Calu3 (cell line): Measurements from ENCODE around the gene LRRC75A. TPM values are rescaled to one million over a fixed set of nuclear protein-coding genes. Genes with fewer than 3 reads are reported as not detected.

Experiments used
- BruUV-seq: library from RNA; stranded (reverse); fragments of 400-500 nt; replicated peaks from 2 replicates; lab custom pipeline; 2021; lab: Mats Ljungman, UMichigan
- CTCF ChIA-PET: fragments of 300-600 bp; sonication (Branson Sonifier 250); formaldehyde crosslinking; loops from one replicate; lab custom pipeline; 2022; ENCODE audit warnings: antibody characterized with exemption; lab: Charles Lee
- DNase-seq: peaks from one replicate; pipeline ENCODE4 v3.0.0; 2022
- H3K27ac Mint-ChIP-seq: one replicate; pipeline ENCODE4 v1.8.0; 2022; ENCODE audit warnings: mixed read lengths; ENCODE audit not compliant: unreplicated experiment
- H3K27me3 Mint-ChIP-seq: one replicate; pipeline ENCODE4 v1.8.0; 2022; ENCODE audit warnings: mixed read lengths; ENCODE audit not compliant: unreplicated experiment
- H3K36me3 Mint-ChIP-seq: one replicate; pipeline ENCODE4 v1.8.0; 2022; ENCODE audit warnings: mild to moderate bottlenecking, moderate library complexity, mixed read lengths; ENCODE audit not compliant: insufficient read depth, unreplicated experiment
- H3K4me1 Mint-ChIP-seq: one replicate; pipeline ENCODE4 v1.8.0; 2022; ENCODE audit warnings: mild to moderate bottlenecking, low read depth, mixed read lengths; ENCODE audit not compliant: unreplicated experiment
- H3K4me3 Mint-ChIP-seq: one replicate; pipeline ENCODE4 v1.8.0; 2022; ENCODE audit warnings: mild to moderate bottlenecking, low read depth, moderate library complexity, mixed read lengths; ENCODE audit not compliant: unreplicated experiment
- H3K9me3 Mint-ChIP-seq: one replicate; pipeline ENCODE4 v1.8.0; 2022; ENCODE audit warnings: low read depth, mixed read lengths; ENCODE audit not compliant: unreplicated experiment
- CTCF ChIP-seq: fragments of 200-600 bp; IDR thresholded peaks from one replicate; pipeline ENCODE4 v1.8.0; 2022; ENCODE audit warnings: antibody characterized with exemption; ENCODE audit not compliant: unreplicated experiment
- intact Hi-C: fragments of 100-400 bp; cut with micrococcal nuclease; formaldehyde crosslinking; loops from one replicate; pipeline ENCODE4 v1.10.0; 2022; ENCODE audit not compliant: unreplicated experiment
- total RNA-seq: library from RNA; stranded (reverse); gene quantifications from 2 replicates; pipeline ENCODE4 v1.2.3, GENCODE V29; 2022

The LRRC75A gene
- total RNA-seq, 1 experiment from 2014 or later, result 3.0 TPM

- CTCF ChIA-PET, result no interaction called here
- peaks cover 63% of the 10 kb centered on the region for H3K27me3 Mint-ChIP-seq
- intact Hi-C loops, result no loop called here
- no peak for TF ChIP-seq CTCF
- H3K9me3 Mint-ChIP-seq, result no peaks in the 10 kb centered on the region
- peaks cover 6% of the 10 kb centered on the region for H3K36me3 Mint-ChIP-seq
- BruUV-seq, result no TSS peak
- H3K27ac Mint-ChIP-seq, result no peak overlapping the region
- H3K4me1 Mint-ChIP-seq, result no peaks in the 10 kb centered on the region
- DNase-seq, result no peak
- no peak overlapping the region for H3K4me3 Mint-ChIP-seq
These were observed 5.0 kb upstream of the LRRC75A start for GRCh38 chr17:16496820-16497489.

DNA sequence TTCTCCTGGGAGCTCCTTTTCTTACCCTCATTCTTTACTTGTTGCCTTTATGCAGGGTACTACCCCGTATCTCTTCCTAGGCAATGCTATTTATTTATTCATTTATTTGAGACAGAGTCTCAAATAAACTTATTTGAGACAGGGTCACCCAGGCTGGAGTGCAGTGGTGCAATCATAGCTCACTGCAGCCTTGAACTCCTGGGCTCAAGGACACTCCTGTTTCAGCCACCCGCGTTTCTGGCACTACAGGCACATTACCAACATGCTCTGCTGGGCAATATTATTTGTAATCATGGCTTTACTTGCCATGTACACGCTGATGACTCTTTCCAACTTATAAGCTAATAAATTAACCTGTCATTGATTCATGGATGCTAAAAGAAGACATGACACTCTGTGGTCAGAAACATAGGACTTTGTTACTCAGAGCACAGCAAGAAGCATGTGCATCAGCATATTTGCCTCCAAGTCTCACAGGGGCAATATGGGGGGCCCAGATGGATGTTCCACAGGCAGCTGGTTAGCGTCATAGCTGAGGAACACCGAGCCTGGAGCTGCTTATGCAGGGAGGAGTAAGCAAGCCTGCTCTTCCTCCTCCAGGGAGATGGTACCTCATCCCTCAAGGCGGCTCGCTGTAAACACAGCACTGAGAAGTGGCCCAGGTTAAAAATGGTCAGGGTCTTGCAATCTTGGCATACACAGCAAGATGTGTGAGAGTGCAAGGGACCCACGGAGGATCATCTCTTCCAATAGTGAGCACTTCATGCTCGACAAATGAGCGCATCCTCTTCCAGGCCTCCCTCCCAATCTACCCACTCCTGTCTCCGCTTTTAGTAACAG lies 4.2 kb upstream of the LRRC75A start:
- CTCF ChIA-PET, result interaction anchor here (1.2 kb wide), 1 partner anchor 15 kb away, joined by 3 read pairs; no protein-coding TSS in a partner anchor
- no peaks in the 10 kb centered on the region for H3K9me3 Mint-ChIP-seq
- BruUV-seq, result no TSS peak

GRCh38 chr17:16495561-16495960 lies 3.6 kb upstream of the LRRC75A start:
- H3K36me3 Mint-ChIP-seq, result peaks cover 6% of the 10 kb centered on the region
- no peak for TF ChIP-seq CTCF
- DNase-seq, result no peak
- H3K27me3 Mint-ChIP-seq, result peaks cover 63% of the 10 kb centered on the region
- intact Hi-C loops, result no loop called here
- no peak overlapping the region for H3K4me3 Mint-ChIP-seq
- no TSS peak for BruUV-seq
- H3K4me1 Mint-ChIP-seq, result no peaks in the 10 kb centered on the region
- no peaks in the 10 kb centered on the region for H3K9me3 Mint-ChIP-seq
- no peak overlapping the region for H3K27ac Mint-ChIP-seq
- CTCF ChIA-PET, result interaction anchor here (1.2 kb wide), 1 partner anchor 16 kb away, joined by 3 read pairs; no protein-coding TSS in a partner anchor

More for the DNA sequence above, 4.2 kb upstream of the LRRC75A start:
- TF ChIP-seq CTCF, result no peak
- Mint-ChIP-seq H3K4me1 (no peaks in the 10 kb centered on the region), H3K4me3 (no peak overlapping the region), H3K27ac (no peak overlapping the region), H3K36me3 (peaks cover 6% of the 10 kb centered on the region), H3K27me3 (peaks cover 63% of the 10 kb centered on the region)
- DNase-seq, result no peak
- intact Hi-C loops, result no loop called here

DNA sequence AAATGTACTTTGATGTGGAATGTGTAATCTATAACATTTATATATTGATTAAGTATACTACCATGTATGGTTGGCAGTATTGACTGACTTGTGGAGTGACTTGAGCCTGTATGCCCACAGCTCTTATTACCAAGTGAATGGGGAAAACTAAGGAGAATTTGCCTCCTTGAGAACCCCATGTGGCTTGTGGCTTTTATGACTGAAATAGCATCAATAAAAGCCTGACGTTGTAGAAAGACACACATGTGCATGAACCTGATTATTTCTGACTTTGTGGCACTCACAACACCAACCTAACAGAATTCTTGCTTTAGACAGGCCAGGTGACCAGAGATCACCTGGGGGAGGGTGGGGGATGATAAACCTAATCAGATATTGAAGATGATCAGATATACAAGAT lies 2.1 kb upstream of the LRRC75A start:
- H3K4me1 Mint-ChIP-seq, result peaks cover under 1% of the 10 kb centered on the region
- H3K9me3 Mint-ChIP-seq, result no peaks in the 10 kb centered on the region
- CTCF ChIA-PET, result no interaction called here
- intact Hi-C loops, result no loop called here
- H3K27me3 Mint-ChIP-seq, result peaks cover 63% of the 10 kb centered on the region
- no peak for TF ChIP-seq CTCF
- peaks cover 6% of the 10 kb centered on the region for H3K36me3 Mint-ChIP-seq
- no TSS peak for BruUV-seq
- H3K27ac Mint-ChIP-seq, result no peak overlapping the region
- no peak for DNase-seq
- H3K4me3 Mint-ChIP-seq, result no peak overlapping the region
